ENCODE data around the gene ABHD11.

The ABHD11 gene

DNA sequence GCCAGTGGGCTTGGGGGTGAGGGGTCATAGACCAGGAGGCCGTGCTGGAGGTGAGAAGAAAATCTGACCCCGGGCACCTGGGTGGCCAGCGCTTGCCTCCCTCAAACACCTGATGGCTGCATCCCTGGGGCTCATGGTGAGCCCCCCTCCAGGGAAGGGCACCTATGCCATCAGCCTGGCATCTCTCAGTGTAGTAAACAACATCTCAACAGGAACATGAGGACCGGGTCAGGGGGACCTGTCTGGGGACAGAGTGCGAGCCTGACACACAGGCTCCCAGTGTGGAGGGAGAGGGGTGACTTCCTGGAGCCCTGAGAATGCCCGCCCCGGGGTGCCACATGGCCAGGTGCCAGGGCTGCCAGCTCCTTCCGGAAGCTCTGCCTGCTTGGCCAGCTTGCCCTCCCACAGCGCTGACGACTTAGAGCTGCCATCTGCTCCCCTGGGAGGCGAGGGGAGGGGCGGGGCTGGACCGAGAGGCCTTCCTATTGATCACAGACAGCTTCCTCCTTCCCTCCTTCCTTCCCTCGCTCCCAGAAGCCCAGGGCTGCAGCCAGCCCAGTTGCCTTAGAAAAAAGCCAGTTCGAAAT lies 31.5 kb downstream of the ABHD11 start:
- no peaks in the 10 kb centered on the region for H3K27me3 ChIP-seq (ENCODE audit: insufficient read depth, low read length, poor library complexity)
- DNase-seq (peak; percentile 74), ATAC-seq (ENCODE audit: insufficient read depth, low read depth) (peak; percentile 64)
- 0 out of 2 replicates have a peak overlapping the region, but pooled peaks have one; percentile 15 for H3K9ac ChIP-seq (ENCODE audit: low read depth, low read length)
- H3K4me3 ChIP-seq (ENCODE audit: low read depth in 1 of 2, low read length in 2 of 2): no peak overlapping the region
- H2AFZ ChIP-seq (ENCODE audit: low read depth, low read length): 0 out of 2 replicates have a peak overlapping the region, but pooled peaks have one; percentile 10
- peaks cover 18% of the 10 kb centered on the region for H3K4me1 ChIP-seq (ENCODE audit: insufficient read depth, low read length)
- no peak for TF ChIP-seq EZH2 (IDR thresholded peaks at IDR 0.05; ENCODE audit: borderline replicate concordance, low read depth, low read length, severe bottlenecking)
- TF ChIP-seq, protein P1, sequence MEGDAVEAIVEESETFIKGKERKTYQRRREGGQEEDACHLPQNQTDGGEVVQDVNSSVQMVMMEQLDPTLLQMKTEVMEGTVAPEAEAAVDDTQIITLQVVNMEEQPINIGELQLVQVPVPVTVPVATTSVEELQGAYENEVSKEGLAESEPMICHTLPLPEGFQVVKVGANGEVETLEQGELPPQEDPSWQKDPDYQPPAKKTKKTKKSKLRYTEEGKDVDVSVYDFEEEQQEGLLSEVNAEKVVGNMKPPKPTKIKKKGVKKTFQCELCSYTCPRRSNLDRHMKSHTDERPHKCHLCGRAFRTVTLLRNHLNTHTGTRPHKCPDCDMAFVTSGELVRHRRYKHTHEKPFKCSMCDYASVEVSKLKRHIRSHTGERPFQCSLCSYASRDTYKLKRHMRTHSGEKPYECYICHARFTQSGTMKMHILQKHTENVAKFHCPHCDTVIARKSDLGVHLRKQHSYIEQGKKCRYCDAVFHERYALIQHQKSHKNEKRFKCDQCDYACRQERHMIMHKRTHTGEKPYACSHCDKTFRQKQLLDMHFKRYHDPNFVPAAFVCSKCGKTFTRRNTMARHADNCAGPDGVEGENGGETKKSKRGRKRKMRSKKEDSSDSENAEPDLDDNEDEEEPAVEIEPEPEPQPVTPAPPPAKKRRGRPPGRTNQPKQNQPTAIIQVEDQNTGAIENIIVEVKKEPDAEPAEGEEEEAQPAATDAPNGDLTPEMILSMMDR (IDR thresholded peaks at IDR 0.05; ENCODE audit: borderline replicate concordance, extremely low read depth, low read length, poor library complexity, severe bottlenecking): no peak
- H3K9me3 ChIP-seq (ENCODE audit: insufficient read depth, low read length, severe bottlenecking): no peaks in the 10 kb centered on the region
- H3K79me2 ChIP-seq (ENCODE audit: insufficient read depth, low read length): no peaks in the 10 kb centered on the region
- peaks cover 17% of the 10 kb centered on the region for H4K20me1 ChIP-seq (ENCODE audit: insufficient read depth, low read length)
- no peak overlapping the region for H3K27ac ChIP-seq (ENCODE audit: low read length)
- peak overlapping the region; percentile 58 for H3K4me2 ChIP-seq (ENCODE audit: insufficient read depth, low read length)
- no peaks in the 10 kb centered on the region for H3K36me3 ChIP-seq (ENCODE audit: insufficient read depth, low read length)

DNA sequence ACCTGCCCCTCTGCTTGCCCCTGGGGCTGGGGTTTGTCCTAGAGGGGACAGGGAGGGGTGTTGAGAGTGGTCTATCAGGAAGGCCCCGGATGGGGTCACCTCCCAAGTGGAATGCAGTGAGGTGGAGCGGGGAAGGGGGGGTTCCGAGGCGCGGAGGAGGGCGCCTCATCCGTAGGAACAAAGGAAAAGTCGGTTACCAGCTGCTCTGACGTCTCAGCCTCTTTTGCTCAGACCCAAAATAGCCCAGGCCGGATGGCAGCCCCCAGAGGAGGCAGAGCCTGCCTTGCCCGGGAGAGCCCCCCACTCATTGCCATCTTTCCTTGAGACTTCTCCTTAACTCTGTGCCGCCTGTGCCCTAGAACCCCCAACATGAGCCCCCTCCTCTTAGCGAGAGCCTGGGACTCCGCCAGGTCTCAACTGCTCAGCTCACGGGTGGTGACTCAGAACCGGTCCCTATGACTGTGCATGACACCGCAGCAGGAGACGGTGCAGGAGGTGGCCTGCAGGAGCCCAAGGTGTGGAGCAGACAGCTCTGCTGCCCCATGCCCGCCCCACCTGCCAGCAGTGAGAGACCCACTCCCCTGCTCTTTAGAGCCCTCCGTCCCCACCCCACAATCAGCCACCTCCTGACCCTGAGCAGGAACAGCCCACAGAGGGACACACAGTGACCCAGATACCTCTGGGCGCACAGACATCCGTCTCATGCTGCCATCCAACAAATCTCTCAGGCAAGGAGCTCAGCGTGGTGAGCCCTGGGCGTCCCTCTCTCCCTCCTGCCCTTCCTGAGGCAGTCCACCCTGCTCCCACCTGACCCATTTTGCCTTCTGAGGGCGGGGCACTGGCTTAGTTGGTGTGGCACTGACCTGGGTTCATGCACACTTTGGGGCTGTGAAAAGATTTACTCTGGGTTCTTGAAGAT lies 32.2 kb downstream of the ABHD11 start:
- DNase-seq: no peak

GRCh38 chr7:73705551-73705920 lies 33.1 kb downstream of the ABHD11 start:
- Histone ChIP-seq H2AFZ (ENCODE audit: low read depth, low read length) (no peak overlapping the region), H3K27ac (ENCODE audit: low read length) (no peak overlapping the region), H4K20me1 (ENCODE audit: insufficient read depth, low read length) (peaks cover 16% of the 10 kb centered on the region), H3K4me1 (ENCODE audit: insufficient read depth, low read length) (peaks cover 18% of the 10 kb centered on the region), H3K9me3 (ENCODE audit: insufficient read depth, low read length, severe bottlenecking) (no peaks in the 10 kb centered on the region), H3K4me2 (ENCODE audit: insufficient read depth, low read length) (no peak overlapping the region), H3K9ac (ENCODE audit: low read depth, low read length) (no peak overlapping the region), H3K79me2 (ENCODE audit: insufficient read depth, low read length) (no peaks in the 10 kb centered on the region), H3K4me3 (ENCODE audit: low read depth in 1 of 2, low read length in 2 of 2) (no peak overlapping the region), H3K36me3 (ENCODE audit: insufficient read depth, low read length) (no peaks in the 10 kb centered on the region), H3K27me3 (ENCODE audit: insufficient read depth, low read length, poor library complexity) (no peaks in the 10 kb centered on the region)
- DNase-seq (no peak), ATAC-seq (ENCODE audit: insufficient read depth, low read depth) (no peak)
- TF ChIP-seq, protein P1 (IDR thresholded peaks at IDR 0.05; ENCODE audit: borderline replicate concordance, extremely low read depth, low read length, poor library complexity, severe bottlenecking): no peak
- no peak for TF ChIP-seq EZH2 (IDR thresholded peaks at IDR 0.05; ENCODE audit: borderline replicate concordance, low read depth, low read length, severe bottlenecking)

More for the DNA sequence above, 32.2 kb downstream of the ABHD11 start:
- Histone ChIP-seq H3K9me3 (ENCODE audit: insufficient read depth, low read length, severe bottlenecking) (no peaks in the 10 kb centered on the region), H4K20me1 (ENCODE audit: insufficient read depth, low read length) (peaks cover 12% of the 10 kb centered on the region; the same call in 1 of the 2 replicates), H2AFZ (ENCODE audit: low read depth, low read length) (no peak overlapping the region), H3K9ac (ENCODE audit: low read depth, low read length) (no peak overlapping the region), H3K27me3 (ENCODE audit: insufficient read depth, low read length, poor library complexity) (no peaks in the 10 kb centered on the region), H3K4me2 (ENCODE audit: insufficient read depth, low read length) (peak overlapping the region; percentile 58), H3K27ac (ENCODE audit: low read length) (no peak overlapping the region), H3K79me2 (ENCODE audit: insufficient read depth, low read length) (no peaks in the 10 kb centered on the region), H3K36me3 (ENCODE audit: insufficient read depth, low read length) (no peaks in the 10 kb centered on the region), H3K4me1 (ENCODE audit: insufficient read depth, low read length) (peaks cover 18% of the 10 kb centered on the region), H3K4me3 (ENCODE audit: low read depth in 1 of 2, low read length in 2 of 2) (no peak overlapping the region)
- TF ChIP-seq EZH2 (IDR thresholded peaks at IDR 0.05; ENCODE audit: borderline replicate concordance, low read depth, low read length, severe bottlenecking): no peak
- TF ChIP-seq, protein P1 (IDR thresholded peaks at IDR 0.05; ENCODE audit: borderline replicate concordance, extremely low read depth, low read length, poor library complexity, severe bottlenecking): no peak
- ATAC-seq (ENCODE audit: insufficient read depth, low read depth): no peak

All from DND-41 (cell line).